Epithelial cell of proximal tubule (primary cell): ENCODE results near the gene LPAR5. TPM values are rescaled to one million over a fixed set of nuclear protein-coding genes. Genes with fewer than 3 reads are reported as not detected.
A peak's percentile ranks its signal among the peaks of the same experiment; 100 is the strongest.

Experiments
- DNase-seq: peaks from one replicate; pipeline ENCODE4 v3.0.0-alpha.2; 2011; ENCODE audit warnings: low read depth
- H3K4me3 ChIP-seq: 2 replicates; pipeline ENCODE4 v1.5.1; 2011; ENCODE audit warnings: low read depth, mild to moderate bottlenecking, low read length
- CTCF ChIP-seq: conservative IDR thresholded peaks from 2 replicates; pipeline ENCODE4 v1.5.1; 2012; ENCODE audit warnings: low read depth, mild to moderate bottlenecking, low read length
- total RNA-seq: library from RNA; depleted of rRNA; stranded (reverse); fragments of >200 nt; gene quantifications from 2 replicates; pipeline ENCODE4 v1.2.3, GENCODE V29; 2015

LPAR5 gene
- total RNA-seq, 1 donor from 2014 or later = 0.81 TPM

GRCh38 chr12:6664902-6665301 is 29.1 kb upstream of the LPAR5 start:
- H3K4me3 ChIP-seq = no peak overlapping the region
- DNase-seq = no peak
- no peak for TF ChIP-seq CTCF

DNA sequence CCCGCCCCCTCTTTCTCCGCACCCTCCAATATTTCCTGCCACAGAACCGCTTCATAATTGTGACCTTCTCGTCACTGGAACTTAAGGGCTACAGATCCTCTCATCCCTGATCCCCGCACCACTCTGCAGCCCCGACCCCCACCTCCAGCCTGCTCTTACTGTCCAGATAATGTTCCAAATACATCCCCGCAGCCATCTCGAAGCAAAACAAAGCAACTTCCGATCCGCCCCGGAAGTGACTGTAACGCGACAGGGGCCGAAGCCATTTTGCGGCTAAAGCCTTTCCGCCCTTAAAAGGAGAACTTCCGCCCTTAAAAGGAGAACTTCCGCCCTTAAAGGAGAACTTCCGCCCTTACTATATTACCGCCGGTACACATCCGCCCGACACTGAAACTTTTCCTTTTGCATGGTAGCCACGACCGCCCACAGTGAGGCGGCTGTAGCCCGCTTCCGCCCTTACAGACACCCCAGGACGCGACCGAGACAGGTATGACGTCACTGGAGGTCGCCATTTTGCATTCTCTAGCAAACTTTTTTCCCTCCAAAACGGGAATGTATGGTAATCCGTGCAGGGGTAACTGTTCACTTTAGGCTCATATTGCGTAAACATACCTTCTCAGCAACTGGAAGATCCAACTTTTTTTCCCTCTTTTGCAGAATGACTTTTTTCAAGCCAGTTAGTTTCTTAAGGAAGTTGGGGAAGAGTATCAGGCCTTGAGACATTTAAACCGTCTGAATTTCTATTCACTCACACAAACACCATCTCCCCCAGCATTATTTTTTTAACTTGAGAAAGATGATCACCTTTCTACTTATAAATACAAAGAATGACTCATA is 27.4 kb upstream of the LPAR5 start, which contains the start of gene ING4:
ING4 (minus strand) TSS at position 214 of the 837 bp plus-strand sequence; CDS start at position 196, 18 bp downstream.
- TF ChIP-seq CTCF = no peak
- peak; percentile 96 for DNase-seq
- peak within 1 kb of the TSS; percentile 93 for H3K4me3 ChIP-seq

DNA sequence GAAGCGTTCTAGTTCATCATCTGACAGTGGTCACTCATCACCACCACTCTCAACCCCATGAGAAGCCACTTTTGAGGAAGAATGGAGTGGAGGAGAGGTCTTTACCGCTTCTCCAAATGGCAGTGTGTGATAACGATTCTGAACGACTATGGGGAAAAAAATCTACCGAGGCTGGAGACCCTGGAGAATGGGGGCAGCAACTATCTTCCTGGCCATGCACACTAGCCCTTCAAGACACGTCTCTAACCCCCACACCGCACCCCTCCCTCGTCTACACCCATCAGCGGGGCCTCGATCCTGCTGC is 26.8 kb upstream of the LPAR5 start:
- peak overlapping the region; percentile 93 for H3K4me3 ChIP-seq
- no peak for TF ChIP-seq CTCF
- no peak for DNase-seq

DNA sequence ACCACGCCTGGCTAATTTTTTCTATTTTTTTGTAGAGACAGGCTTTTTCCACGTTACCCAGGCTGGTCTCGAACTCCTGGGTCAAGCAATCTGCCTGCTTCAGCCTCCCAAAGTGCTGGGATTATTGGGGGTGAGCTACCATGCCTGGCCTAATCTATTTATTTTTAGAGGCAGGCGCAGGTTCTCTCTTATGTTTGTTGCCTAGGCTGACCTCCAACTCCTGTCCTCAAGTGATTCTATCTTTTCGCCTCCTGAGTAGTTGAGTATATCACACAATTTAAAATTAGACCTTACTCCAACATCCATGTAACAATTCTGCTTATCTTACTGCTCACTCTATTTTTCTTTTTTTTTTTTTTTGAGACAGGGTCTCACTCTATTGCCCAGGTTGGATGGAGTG is 18.2 kb upstream of the LPAR5 start:
- DNase-seq = no peak
- no peak overlapping the region for H3K4me3 ChIP-seq
- no peak for TF ChIP-seq CTCF

DNA sequence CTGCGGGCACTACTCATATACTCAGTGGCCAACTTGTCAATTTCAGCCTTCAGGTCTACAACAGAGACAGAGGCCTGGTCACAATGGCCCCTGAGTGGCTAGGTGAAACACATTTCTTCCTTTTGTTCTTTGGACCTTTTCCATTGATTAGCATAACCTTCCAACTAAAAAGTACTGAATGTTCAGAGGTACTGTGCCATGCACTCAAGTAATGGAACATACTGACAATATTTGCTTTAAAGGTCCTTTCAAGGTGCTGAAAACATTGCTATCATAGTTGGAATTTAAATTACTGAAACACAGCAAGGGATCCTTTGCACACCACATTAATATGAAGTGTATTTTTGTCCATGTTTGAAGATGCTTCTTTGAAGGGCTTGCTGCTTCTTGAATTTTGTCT is 17.6 kb upstream of the LPAR5 start:
- DNase-seq = no peak
- no peak for TF ChIP-seq CTCF
- no peak overlapping the region for H3K4me3 ChIP-seq

DNA sequence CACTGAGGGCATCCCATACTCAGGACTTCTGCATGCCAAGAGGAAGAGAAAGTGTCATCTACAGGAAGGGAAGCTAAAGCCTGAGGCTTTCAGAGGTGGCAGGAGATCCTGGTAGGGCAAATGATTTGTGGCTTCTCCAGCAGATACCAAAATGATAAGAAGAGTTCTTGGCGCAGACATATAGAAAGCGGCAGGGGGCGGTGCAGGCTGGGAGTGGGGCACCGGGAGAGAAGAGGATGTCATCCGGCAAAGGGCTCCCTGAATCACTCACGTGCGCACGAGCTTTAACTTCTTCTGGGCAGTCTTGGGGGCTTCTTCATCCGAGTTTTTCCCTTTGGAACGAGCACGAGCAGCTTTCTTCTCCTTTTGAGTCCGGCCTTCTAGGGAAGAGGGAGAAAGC is 16.6 kb upstream of the LPAR5 start:
- no peak for DNase-seq
- no peak overlapping the region for H3K4me3 ChIP-seq
- no peak for TF ChIP-seq CTCF

DNA sequence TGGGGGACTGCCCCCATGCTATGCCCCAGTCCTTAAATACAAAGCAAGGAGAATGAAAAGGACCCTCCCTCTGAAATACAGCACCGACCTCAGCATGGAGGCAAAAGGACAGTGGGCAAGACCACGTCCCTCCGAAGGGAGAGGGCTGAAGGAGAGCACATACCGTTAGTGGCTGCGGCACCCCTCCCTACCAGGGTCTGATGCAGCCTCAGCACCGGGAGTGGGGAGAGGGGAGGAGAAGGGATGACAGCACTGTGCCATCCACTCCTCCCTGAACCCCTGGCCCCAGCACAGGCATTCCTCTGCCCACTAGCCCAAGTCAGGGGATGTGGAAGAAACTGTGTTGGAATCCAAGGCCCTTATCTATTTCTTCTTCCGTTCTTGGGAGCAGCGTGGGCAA is 15.1 kb upstream of the LPAR5 start:
- TF ChIP-seq CTCF = no peak
- no peak for DNase-seq
- H3K4me3 ChIP-seq = no peak overlapping the region
